ENCODE results near the gene RELCH.

RELCH gene

GRCh38 chr18:62250475-62250874 lies 63.4 kb downstream of the RELCH start:
- DNase-seq: no peak

GRCh38 chr18:62258093-62258492 lies 71.0 kb downstream of the RELCH start:
- DNase-seq: no peak

- no peak for DNase-seq
These were observed 71.6 kb downstream of the RELCH start for GRCh38 chr18:62258616-62259015.

- DNase-seq: no peak
These were observed 75.0 kb downstream of the RELCH start for GRCh38 chr18:62262061-62262460.

GRCh38 chr18:62264984-62265383 lies 77.9 kb downstream of the RELCH start:
- DNase-seq: no peak

- no peak for DNase-seq
These were observed 90.0 kb downstream of the RELCH start for GRCh38 chr18:62277045-62277444.

- peak; percentile 86 to 96 for DNase-seq
These were observed 92.5 kb downstream of the RELCH start for GRCh38 chr18:62279561-62279960.

- peak in 1 of 2 experiments; percentile 12 for DNase-seq
These were observed 93.0 kb downstream of the RELCH start for GRCh38 chr18:62280058-62280457.

- no peak for DNase-seq
These were observed 93.7 kb downstream of the RELCH start for GRCh38 chr18:62280786-62281185.

- no peak for DNase-seq
These were observed 94.6 kb downstream of the RELCH start for GRCh38 chr18:62281684-62282083.

GRCh38 chr18:62282188-62282629 lies 95.2 kb downstream of the RELCH start:
- no peak for DNase-seq

GRCh38 chr18:62284637-62285036 lies 97.6 kb downstream of the RELCH start:
- no peak for DNase-seq

GRCh38 chr18:62285281-62285680 lies 98.2 kb downstream of the RELCH start:
- DNase-seq: no peak

- no peak for DNase-seq
These were observed 101.0 kb downstream of the RELCH start for GRCh38 chr18:62287781-62288664.

GRCh38 chr18:62288665-62289008 lies 101.6 kb downstream of the RELCH start:
- DNase-seq: no peak

GRCh38 chr18:62289047-62289446 lies 102.0 kb downstream of the RELCH start:
- no peak for DNase-seq

- no peak for DNase-seq
These were observed 107.0 kb downstream of the RELCH start for GRCh38 chr18:62294073-62294472.

- no peak for DNase-seq
These were observed 113.4 kb downstream of the RELCH start for GRCh38 chr18:62300359-62300963.

- no peak for DNase-seq
These were observed 114.3 kb downstream of the RELCH start for GRCh38 chr18:62301322-62301721.

GRCh38 chr18:62312851-62313250 lies 125.8 kb downstream of the RELCH start:
- no peak for DNase-seq

- no peak for DNase-seq
These were observed 131.4 kb downstream of the RELCH start for GRCh38 chr18:62318228-62319180.

GRCh38 chr18:62321201-62321600 lies 134.1 kb downstream of the RELCH start:
- DNase-seq: no peak

- DNase-seq: no peak
These were observed 136.6 kb downstream of the RELCH start for GRCh38 chr18:62323483-62324180.
